Measurements from ENCODE around the gene PITPNM3.

PITPNM3 gene

GRCh38 chr17:6478486-6478885, 77.9 kb downstream of the PITPNM3 start:
- TF ChIP-seq SNAI2 (CRISPR knock-in tag; IDR thresholded peaks at IDR 0.05), result no peak
- no peak for TF ChIP-seq ZNF70 (CRISPR knock-in tag; IDR thresholded peaks at IDR 0.05)
- TF ChIP-seq ZNF8 (CRISPR knock-in tag; IDR thresholded peaks at IDR 0.05), result no peak
- TF ChIP-seq ZFP3 (CRISPR knock-in tag; IDR thresholded peaks at IDR 0.05), result no peak
- no peak for TF ChIP-seq TSHZ2 (CRISPR knock-in tag; IDR thresholded peaks at IDR 0.05)
- ATAC-seq, result no peak

GRCh38 chr17:6477831-6478383, 78.4 kb downstream of the PITPNM3 start:
- TF ChIP-seq ESRRG (CRISPR knock-in tag; IDR thresholded peaks at IDR 0.05) (no peak), ZNF8 (CRISPR knock-in tag; IDR thresholded peaks at IDR 0.05) (no peak), ZNF70 (CRISPR knock-in tag; IDR thresholded peaks at IDR 0.05) (no peak), POU6F1 (CRISPR knock-in tag; IDR thresholded peaks at IDR 0.05; ENCODE audit: borderline replicate concordance, low read depth) (no peak), CSDC2 (CRISPR knock-in tag; IDR thresholded peaks at IDR 0.05) (no peak), ISL1 (CRISPR knock-in tag; IDR thresholded peaks at IDR 0.05) (no peak), PPARA (CRISPR knock-in tag; IDR thresholded peaks at IDR 0.05; ENCODE audit: borderline replicate concordance) (no peak), SNAI2 (CRISPR knock-in tag; IDR thresholded peaks at IDR 0.05) (no peak), OSR1 (CRISPR knock-in tag; IDR thresholded peaks at IDR 0.05) (no peak), ZNF565 (CRISPR knock-in tag; conservative IDR thresholded peaks at IDR 0.05; ENCODE audit: low read depth) (no peak), TSHZ2 (CRISPR knock-in tag; IDR thresholded peaks at IDR 0.05) (no peak), ZFP3 (CRISPR knock-in tag; IDR thresholded peaks at IDR 0.05) (no peak), CSRNP3 (CRISPR knock-in tag; IDR thresholded peaks at IDR 0.05) (no peak), TOX (CRISPR knock-in tag; IDR thresholded peaks at IDR 0.05; ENCODE audit: borderline replicate concordance) (no peak)
- no peak for ATAC-seq

- no peak for ATAC-seq
- TF ChIP-seq ISL1 (CRISPR knock-in tag; IDR thresholded peaks at IDR 0.05) (no peak), BACH2 (CRISPR knock-in tag; IDR thresholded peaks at IDR 0.05; ENCODE audit: borderline replicate concordance) (no peak)
Measured at GRCh38 chr17:6476810-6477179, 79.6 kb downstream of the PITPNM3 start.

- no peak for ATAC-seq
- TF ChIP-seq ISL1 (CRISPR knock-in tag; IDR thresholded peaks at IDR 0.05), result no peak
- TF ChIP-seq ZNF70 (CRISPR knock-in tag; IDR thresholded peaks at IDR 0.05), result no peak
- TF ChIP-seq ZNF565 (CRISPR knock-in tag; conservative IDR thresholded peaks at IDR 0.05; ENCODE audit: low read depth), result no peak
- no peak for TF ChIP-seq RARB (CRISPR knock-in tag; IDR thresholded peaks at IDR 0.05)
- TF ChIP-seq OSR1 (CRISPR knock-in tag; IDR thresholded peaks at IDR 0.05), result no peak
- no peak for TF ChIP-seq CSDC2 (CRISPR knock-in tag; IDR thresholded peaks at IDR 0.05)
- TF ChIP-seq CSRNP3 (CRISPR knock-in tag; IDR thresholded peaks at IDR 0.05), result no peak
- no peak for TF ChIP-seq TOX (CRISPR knock-in tag; IDR thresholded peaks at IDR 0.05; ENCODE audit: borderline replicate concordance)
- no peak for TF ChIP-seq TSHZ2 (CRISPR knock-in tag; IDR thresholded peaks at IDR 0.05)
- TF ChIP-seq BACH2 (CRISPR knock-in tag; IDR thresholded peaks at IDR 0.05; ENCODE audit: borderline replicate concordance), result no peak
- no peak for TF ChIP-seq TCF4 (CRISPR knock-in tag; IDR thresholded peaks at IDR 0.05; ENCODE audit: borderline replicate concordance)
Measured at GRCh38 chr17:6476076-6476809, 80.1 kb downstream of the PITPNM3 start.

Data from SK-N-SH treated with all-trans-retinoic acid at 6 μM for 48 hours (cell line).